ENCODE data around the gene GRB10.

DNA sequence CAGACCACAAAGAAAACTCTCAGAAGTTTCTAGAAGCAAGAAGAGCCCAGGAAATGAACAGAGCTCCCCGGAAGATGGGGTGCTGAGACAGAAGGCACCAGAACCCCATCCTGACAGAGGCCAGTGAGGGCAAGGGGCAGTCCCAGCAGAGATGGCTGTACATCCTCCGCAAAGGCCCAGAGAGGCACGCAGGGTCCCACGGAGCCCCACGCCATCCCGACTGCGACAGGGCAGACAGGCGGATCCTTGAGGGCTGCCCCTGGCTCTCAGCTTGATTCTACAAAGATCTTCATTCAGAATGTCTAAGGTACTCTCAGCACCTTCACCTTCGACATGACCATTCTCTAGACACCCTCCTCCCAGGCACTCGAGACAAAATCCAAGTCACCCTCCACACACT is 109.6 kb downstream of the GRB10 start:
- TF ChIP-seq, protein P1, sequence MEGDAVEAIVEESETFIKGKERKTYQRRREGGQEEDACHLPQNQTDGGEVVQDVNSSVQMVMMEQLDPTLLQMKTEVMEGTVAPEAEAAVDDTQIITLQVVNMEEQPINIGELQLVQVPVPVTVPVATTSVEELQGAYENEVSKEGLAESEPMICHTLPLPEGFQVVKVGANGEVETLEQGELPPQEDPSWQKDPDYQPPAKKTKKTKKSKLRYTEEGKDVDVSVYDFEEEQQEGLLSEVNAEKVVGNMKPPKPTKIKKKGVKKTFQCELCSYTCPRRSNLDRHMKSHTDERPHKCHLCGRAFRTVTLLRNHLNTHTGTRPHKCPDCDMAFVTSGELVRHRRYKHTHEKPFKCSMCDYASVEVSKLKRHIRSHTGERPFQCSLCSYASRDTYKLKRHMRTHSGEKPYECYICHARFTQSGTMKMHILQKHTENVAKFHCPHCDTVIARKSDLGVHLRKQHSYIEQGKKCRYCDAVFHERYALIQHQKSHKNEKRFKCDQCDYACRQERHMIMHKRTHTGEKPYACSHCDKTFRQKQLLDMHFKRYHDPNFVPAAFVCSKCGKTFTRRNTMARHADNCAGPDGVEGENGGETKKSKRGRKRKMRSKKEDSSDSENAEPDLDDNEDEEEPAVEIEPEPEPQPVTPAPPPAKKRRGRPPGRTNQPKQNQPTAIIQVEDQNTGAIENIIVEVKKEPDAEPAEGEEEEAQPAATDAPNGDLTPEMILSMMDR (IDR thresholded peaks at IDR 0.05 in 4 of 5, conservative IDR thresholded peaks at IDR 0.05 in 1 of 5), result no peak
- TF ChIP-seq POLR2A (IDR thresholded peaks at IDR 0.05), result no peak
